Ovary (tissue), 3 donors: ENCODE data around the gene SHB.

Experiments used
- CTCF ChIP-seq, 3 donors: fragments of 450-650 bp in 2 of 3; fragments of 200-600 bp in 1 of 3; IDR thresholded peaks; one replicate each; pipeline versions ENCODE4 v1.5.1 to v1.8.0; 2016 to 2022; ENCODE audit warnings: antibody characterized with exemption in 3 of 3, mild to moderate bottlenecking in 1 of 3
- EP300 ChIP-seq: sonication (generic); formaldehyde crosslinking; IDR thresholded peaks from one replicate; pipeline ENCODE4 v1.6.1; 2017; ENCODE audit warnings: antibody characterized with exemption
- donor health status: DM: no; HTN: no; CAD: no.

GRCh38 chr9:38019731-38020130, 49.3 kb downstream of the SHB start:
- TF ChIP-seq CTCF (IDR thresholded peaks at IDR 0.05) = no peak
- no peak for TF ChIP-seq EP300
